Ecto neural progenitor cell (in vitro differentiated cells): ENCODE results near the gene ALPP.
A peak's percentile ranks its signal among the peaks of the same experiment; 100 is the strongest.
"Not testable (repeated sequence)": the region's sequence is repeated elsewhere in the genome, so short reads cannot be mapped to it uniquely, and the experiment has no call there.

Source experiments
- DNase-seq: peaks from one replicate; pipeline ENCODE4 v3.0.0-alpha.2; 2018; ENCODE audit warnings: low spot score

The ALPP gene

DNA sequence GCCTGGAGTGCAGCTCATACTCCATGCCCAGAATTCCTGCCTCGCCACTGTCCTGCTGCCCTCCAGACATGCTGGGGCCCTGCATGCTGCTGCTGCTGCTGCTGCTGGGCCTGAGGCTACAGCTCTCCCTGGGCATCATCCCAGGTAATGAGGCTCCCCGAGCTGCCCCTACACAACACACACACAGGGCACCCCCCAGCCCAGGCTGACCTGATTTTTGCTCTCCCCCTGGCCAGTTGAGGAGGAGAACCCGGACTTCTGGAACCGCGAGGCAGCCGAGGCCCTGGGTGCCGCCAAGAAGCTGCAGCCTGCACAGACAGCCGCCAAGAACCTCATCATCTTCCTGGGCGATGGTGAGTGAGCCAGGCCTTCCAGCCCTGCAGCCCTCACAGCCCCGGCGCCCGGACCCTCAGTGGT is at the start of gene ALPP:
Gene ALPP, plus strand, starts transcription at position 17 of the 417 bp plus-strand sequence. Its CDS starts 52 bp downstream, at position 69.
- DNase-seq = not testable (repeated sequence)

DNA sequence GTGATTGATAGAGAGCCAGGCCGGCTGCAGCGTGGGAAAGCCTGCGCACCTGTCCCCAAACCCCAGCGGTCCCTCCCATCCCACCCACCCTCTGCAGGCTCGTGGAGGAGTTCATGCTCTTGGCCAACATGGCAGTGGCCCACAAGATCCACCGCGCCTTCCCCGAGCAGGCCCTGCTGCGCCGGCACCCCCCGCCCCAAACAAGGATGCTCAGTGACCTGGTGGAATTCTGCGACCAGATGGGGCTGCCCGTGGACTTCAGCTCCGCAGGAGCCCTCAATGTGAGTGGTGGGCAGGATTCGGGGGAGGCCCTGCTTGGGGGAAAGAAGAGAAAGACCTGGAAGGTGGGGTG is 48.9 kb upstream of the ALPP start:
- DNase-seq = no peak

DNA sequence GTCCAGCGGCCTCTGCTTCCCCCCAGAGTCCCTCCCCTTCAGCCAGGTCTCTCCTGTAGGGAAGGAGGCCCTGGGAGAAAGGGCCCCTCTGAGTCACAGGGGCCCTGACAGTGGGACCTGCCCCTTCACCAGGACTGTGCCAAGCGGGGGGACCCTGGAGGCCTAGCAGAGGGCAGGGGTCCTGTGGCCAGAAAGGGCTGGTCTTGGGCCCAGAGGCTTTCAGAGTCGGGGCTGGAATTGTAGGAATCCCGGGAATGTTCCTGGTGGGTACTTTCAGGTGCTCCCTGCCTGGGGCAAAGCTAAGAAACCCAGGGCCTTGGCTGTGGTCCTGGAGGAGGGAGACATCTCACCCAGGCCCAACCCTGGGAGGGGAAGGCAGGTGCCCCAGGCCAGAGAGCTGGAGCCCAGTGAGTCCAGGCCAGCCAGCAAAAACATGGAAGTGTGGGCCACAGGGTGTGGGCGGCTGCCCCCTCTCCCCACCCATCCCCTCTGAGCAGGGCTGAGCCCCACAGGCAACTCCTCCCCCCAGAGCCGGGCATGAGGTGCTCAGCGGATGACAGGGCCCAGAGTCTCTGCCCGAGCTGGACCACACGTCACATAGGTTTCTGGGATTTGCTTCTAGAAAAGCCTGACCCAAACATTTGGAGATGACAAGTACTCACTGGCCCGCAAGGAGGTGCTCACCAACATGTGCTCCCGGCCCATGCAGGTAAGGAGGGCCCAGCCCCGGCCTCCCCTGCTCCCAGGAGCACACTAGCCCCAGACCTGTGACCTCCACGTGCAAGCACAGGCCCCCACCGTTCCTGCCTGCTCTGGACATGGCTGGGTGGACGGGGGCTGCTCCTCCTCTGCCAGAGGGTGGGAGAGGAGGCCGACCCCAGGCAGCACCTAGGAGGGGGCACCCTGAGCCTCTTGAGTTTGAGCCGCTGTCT is 48.2 kb upstream of the ALPP start:
- DNase-seq = peak; percentile 51

DNA sequence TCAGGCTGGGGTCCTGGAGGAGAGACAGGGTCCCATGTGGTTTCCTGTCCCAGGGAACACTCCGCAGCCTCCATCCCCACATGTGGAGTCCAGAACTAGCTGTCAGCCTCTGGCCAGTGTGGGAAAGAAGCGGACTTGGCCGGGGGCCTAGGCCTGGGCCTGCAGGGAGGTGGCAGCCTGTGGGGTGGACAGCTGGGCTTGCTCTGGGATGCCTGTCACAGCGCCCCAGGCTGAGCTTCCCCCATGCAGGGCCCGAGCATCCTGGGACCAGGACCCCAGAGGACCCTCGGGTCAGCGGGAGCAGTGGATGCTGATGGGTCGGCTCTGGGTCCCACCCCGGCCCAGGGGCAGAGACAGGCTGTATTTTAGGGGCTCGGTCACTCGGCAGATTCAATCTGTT is 47.5 kb upstream of the ALPP start:
- DNase-seq = not testable (repeated sequence)

DNA sequence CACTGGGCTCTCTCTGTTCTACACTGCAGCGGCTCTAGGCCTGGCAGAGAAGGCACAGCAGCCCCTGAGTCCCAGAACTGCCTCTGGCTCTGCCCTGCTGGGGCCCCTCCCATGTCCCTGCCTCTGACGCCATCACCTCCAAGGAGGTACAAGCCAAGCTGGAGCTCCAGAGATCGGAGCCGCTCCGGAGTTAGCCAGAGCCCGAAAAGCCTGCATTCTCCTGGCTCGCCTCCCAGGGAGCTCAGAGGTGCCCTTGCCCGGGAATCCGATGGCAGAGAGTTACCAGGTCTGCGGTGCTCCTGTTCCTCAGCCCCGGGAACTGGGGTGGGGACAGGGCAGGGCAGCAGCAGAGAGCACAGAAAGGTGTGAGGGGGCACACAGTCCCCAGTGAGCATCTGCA is 46.9 kb upstream of the ALPP start:
- not testable (repeated sequence) for DNase-seq

DNA sequence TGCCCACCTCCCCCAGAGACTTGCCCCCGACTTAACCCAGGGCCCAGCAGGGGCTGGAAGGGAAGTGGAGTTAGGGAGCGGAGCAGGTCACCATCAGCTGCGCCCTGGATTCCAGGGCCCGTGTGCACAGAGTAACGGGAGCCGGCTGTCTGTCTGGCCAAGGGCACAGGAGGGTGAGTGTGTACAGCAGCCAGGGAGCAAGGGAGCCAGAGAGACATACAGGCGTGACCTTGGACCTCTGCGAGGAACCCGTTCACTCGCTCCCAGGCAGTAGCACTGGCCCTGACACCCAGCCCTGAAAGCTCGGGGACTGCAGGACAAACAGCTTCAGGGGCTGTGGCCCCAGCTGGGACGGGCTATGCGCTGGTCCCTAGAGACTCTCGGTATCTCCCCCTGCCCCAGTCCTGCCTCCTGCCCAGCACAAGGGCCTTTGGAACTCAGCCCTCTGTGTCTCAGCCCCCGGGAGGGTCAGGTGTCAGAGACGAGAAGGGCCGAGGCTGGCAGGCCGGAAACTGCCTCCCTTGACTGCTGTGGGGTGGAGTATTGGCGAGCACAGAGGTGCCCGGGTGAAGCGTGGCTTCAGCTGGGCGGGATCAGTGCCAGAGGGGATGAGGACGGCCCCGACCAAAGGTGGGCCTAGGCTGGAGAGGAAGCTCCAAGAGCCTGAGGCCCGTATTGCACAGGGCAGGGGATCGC is 46.2 kb upstream of the ALPP start:
- not testable (repeated sequence) for DNase-seq

DNA sequence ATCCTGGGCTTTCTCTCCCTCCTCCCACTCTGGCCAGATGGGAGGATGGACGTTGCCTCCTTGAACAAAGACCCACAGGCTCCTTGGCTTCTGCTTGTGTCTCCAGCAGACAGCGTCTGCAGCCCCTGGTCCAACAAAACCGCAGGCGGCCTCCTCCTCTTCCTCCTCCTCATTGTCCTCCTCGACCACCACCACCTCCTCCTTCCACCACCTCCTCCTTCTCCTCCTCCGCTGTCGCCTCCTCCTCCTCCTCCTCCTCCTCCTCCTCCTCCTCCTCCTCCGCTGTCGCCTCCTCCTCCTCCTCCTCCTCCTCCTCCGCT is 45.7 kb upstream of the ALPP start:
- DNase-seq = no peak

DNA sequence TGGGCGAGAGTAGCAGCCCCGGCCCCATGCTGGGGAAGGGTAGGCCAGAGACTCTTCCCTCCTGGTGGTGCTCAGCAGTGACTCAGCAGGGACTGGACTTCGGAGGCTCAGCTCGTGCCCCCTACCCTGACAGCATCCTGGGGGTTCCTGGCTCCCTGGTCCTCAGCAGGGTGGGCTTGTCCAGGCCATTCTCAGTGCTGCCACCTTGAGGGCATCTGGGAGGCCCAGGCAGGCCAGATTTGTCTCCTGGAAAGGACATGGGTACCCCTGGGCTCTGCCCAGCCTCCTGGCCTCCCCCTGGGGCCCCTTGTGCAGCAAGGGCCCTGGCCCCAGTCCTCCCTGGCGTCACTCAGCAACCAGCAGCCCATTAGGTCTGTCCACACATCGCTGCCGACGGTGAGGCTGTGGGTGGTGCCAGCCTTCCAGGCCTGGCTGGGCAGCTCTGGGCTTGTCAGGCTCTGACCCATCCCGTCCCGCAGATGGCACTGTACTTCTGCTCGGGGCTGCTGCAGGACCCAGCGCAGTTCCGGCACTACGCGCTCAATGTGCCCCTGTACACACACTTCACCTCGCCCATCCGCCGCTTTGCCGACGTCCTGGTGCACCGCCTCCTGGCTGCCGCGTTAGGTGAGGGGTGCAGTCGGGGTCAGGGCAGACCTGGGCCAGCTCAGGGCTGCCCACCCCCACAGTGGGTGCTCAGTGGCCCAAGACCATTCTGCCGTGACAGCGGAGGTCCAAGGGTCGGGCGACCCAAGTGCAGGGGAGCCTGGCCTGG is 45.0 kb upstream of the ALPP start:
- DNase-seq = no peak

DNA sequence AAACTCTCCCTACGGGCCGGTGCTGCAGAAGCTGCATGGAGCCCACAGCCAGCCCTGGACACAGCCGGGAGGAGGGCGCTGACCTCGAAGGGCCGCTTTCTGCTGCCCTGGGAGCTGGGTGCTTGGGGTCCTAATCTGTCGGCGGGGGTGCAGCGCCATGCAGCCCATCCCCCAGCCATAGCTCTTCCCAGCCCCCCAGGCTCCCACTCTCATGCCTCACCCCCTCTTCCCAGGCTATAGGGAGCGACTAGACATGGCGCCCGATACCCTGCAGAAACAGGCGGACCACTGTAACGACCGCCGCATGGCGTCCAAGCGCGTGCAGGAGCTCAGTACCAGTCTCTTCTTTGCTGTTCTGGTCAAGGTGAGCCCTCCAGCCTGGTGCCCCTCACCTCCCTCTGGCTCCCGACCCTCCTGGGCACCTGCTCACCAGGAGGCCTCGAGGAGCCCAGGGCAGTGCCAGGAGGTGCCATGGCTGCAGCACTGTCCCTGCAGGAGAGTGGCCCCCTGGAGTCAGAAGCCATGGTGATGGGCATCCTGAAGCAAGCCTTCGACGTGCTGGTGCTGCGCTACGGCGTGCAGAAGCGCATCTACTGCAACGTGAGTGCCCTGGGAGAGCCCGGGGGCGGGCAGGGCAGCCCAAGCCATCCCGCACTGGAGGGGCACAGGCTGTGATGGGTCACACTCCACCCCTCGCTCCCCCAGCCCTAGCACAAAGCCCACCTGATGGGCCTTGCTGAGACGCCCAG is 44.2 kb upstream of the ALPP start:
- not testable (repeated sequence) for DNase-seq

DNA sequence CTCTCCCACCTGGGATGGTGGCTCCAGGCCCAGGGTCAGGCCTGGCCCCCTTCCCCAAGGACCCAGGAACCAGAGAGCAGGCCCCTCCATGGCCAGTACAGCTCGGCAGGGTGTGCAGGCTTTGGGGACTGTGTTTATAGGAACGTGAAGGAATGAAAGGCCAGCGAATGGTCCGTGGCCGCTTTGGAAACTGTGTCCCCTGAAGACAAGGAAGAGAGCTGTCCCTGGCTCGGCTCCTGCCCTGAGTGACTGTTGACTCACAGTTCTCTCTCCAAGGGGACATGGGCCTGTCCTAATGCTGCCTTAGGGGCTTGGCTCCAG is 43.7 kb upstream of the ALPP start:
- DNase-seq = not testable (repeated sequence)

DNA sequence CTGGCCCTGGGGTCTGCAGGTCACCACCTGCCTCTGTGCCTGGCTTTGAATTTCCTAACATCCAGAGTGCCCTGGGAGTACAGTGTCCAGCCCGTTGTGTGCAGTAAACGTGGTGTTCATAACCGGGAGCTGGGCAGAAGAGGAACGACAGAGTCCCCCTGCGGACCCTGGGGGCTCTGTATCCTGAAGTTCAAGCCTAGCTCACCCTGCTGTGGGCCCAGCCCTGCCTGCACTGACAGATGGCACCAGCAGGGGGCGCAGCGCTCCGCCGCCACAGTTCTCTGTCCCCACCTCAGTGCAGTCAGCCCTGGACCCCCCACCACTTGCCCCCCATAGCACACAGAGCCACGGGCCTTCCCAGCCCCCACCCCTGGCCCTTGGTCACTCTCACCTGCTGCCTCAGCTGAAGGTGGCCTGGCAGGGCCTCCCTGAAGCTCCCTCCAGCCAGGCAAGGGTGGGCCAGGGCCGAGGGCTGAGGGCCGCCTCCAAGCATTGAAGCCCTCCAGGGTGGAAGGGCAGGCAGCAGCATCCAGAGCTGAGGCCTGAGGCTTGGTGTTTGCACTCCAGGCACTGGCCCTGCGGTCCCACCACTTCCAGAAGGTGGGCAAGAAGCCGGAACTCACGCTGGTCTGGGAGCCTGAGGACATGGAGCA is 43.2 kb upstream of the ALPP start:
- DNase-seq = not testable (repeated sequence)

DNA sequence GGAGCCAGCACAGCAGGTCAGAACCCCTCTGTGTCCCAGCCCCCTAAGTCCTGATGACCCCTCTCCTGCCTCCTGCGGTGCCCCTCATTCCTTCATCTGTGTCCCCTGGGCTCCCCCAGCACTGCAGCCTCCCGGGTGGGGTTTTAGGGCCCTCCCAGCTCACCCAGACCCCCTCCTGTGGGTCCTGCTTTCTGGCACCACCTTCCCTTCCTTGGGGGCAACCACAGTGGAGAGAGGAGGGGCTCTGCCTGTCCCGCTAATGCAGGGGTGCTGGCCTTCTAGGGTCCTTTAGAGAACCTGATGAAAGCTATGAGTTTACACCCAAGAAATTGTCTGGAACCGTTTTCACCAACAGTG is 42.7 kb upstream of the ALPP start:
- no peak for DNase-seq

DNA sequence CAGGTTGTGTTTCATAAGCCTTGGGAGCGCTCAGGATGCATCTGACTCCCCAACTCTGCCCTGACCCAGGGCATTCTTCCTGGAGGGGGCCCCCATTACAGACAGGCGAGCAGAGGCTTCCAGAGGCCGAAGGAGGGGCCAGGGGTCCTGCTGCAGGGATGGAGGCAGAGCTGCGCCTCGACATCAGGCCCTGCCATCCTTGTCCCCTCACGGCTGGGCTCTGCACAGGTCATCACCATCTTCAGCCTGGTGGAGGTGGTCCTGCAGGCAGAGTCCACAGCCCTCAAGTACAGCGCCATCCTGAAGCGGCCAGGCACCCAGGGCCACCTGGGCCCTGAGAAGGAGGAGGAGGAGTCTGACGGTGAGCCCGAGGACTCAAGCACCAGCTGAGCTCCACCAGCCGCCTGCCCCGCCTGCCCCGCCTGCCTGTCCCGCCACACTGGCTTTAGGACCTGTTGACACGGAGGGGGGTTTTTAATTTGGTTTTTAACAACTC is 42.3 kb upstream of the ALPP start:
- DNase-seq = no peak

DNA sequence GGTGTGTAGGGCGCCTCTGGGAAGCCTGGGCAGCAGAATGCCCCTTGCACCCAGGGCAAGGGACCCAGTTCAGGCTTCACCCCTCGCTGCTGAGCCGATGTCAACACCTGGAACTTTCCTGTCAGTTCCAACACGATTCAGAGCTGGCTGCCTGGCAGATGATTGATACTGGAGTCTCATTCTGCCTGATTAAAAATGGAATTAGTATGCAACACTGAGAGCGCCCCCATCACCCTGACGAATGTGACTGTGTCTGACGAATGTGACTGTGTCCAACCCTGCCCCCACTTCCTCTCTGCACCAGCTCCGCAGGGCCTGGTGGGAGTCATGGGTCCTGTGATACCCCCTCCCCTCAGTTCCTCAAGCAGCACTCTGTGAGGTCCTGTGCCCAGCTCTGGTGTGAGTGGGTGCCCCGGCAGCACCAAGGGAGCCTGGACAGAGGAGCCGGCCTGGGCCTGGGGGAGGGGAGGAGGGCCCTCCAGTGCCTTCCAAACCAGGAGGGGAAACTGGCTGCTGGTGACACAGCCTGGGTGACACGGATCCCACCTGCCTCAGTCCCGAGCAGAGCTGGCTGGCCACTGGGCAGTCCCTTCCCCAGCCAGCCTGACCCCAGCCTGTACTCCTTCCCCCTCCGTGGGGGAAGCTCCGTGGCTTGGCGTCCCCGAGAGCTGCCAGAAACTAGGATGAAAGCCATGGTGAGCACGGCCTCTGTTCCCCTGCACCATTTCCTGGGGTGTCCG is 41.4 kb upstream of the ALPP start:
- no peak for DNase-seq

DNA sequence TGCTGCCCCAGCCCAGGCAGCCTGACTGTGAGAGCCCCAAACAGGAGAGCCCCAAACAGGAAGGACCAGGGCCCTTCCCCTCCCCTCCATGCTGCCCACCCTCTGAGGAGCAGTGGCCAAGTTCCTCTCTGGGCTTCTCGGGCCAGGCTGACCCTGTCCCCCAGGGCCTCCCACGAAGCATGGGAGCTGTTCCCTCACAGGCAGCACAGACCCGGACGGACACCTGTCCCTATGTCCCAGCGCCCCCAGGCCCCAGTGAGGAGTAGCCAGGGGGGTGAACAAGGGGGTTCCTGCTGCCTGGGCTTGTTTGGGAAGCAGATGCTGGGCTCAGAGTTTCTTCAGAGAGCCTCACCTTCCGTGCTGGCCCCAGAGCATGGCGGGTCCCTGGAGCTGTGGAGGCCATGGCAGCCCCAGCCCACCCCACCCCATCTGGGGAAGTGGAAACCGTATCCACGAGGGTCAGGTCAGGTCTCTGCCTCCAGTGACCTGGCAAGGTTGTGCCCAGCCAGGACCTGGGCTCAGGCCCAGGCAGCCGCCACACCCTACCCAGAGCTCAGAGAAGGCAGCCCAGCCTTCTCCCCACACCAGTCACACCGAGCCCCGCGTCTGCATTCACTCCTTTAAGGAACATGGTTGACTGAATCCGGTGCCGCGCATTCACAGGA is 40.3 kb upstream of the ALPP start:
- not testable (repeated sequence) for DNase-seq

DNA sequence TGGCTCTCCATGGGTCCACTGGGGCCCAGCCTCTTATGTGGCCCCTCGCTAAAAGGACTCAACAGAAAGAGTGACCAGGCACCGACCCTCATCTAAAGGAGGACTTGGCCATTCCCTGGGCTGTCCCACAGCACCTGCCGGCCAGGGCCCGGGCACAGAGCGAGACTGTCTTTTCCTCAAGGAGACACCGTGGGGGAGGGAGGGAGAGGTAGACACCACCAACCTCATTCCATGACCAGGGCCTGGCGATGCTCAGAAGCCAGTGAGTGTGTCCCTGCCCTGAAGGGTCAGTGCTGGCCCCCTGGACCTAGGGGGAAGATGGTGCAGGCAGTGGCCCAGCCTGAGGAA is 39.8 kb upstream of the ALPP start:
- DNase-seq = no peak

DNA sequence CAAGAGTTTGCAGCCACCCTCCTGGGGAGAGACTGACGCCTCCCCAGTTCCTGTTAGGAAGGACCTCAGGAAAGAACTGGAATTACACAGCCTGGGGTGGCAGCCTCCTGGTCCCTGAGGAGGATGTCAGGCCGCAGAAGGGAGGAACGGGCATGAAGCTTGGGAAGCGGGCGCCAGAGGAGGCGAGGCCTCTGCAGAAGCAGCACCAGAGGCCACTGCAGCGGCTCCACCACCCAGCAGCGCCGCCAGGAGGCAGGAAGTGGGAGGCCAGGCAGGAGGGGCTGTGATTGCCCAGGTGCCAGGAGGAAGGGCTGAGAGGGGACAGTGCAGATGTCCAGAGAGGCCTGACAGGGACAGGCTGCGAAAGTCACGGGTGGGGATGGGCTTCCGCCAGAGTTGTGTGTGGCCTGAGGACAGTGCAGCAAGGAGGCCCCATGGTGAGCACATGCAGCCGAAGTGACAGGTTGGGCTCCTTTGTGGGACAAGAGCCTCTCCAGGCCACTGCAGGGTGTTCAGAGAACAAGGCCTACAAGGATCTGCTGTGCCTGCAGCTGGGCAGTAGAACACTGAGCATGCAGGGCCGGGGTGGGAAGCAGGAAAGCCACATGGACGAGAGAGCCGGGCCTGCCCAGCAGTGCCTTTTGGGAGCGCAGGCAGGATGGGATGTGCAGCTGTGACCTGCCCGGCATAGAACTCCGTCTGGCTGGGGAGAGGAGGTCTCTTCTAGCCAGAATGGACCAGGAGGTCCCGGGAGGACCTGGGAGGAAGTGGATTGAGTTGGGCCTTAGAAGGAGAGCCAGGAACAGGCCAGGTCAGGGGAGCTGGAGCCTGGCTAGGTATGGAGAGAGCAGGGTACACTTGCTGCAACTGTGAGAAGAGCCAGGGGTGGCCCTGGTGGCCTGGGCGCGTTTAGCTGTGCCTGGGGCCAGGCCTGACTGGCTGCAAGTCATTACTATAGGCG is 39.1 kb upstream of the ALPP start:
- DNase-seq = no peak

DNA sequence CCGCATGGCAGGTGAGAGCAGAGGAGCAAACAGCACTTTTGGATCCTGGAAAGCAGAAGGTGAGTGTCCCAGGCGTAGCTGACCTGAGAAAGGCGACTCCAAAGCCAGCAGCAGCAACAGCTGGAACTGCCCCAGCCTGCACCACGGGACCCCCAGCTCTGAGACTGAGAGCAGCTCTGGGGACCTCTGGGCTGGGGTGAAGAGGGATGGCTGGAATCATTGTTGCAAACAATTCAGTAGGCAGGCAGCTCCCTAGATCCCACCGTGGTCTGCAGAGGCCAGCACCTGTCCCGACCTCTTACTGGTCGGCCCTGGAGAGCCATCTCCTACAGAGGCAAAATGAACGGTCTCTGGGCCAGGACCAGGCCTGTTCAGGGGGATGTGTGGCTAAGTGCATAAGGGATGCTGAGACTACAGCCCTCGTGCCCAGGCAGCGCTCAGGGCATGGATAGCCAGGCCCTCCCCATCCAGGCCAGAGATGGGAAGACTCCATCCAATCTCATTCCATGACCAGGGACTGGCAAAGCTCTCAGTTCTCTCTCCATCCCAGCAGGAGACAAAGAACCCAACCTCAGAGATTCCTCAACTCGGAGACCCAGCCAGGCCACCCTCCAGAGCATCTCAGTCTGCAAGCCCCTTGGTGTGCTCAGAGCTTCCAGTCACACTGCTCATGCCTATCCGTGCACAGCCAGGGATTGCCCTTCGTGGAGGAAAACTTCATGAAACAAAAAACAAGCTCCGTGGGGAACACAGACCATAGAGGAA is 38.2 kb upstream of the ALPP start:
- no peak for DNase-seq
